Naive B cell (primary cell): ENCODE data around the gene MAP3K8. TPM values are rescaled to one million over a fixed set of nuclear protein-coding genes. Genes with fewer than 3 reads are reported as not detected.
A peak's percentile ranks its signal among the peaks of the same experiment; 100 is the strongest.

ENCODE experiments used
- ATAC-seq, 2 donors: fragments of 150-1000 bp; cut with Tn5 transposase; 2 replicates each; pipeline ENCODE4 v1.10.0; 2021; ENCODE audit warnings: low read depth in 2 of 2, mild to moderate bottlenecking in 2 of 2, moderate library complexity in 2 of 2
- DNase-seq: peaks from one replicate; pipeline ENCODE4 v3.0.0; 2022
- H3K27ac Mint-ChIP-seq, 6 donors: one replicate each; pipeline ENCODE4 v1.8.0; 2020 to 2022; ENCODE audit warnings: mild to moderate bottlenecking in 6 of 6, mixed read lengths in 6 of 6, moderate library complexity in 5 of 6, inconsistent platforms in 2 of 6
- H3K27me3 Mint-ChIP-seq, 3 donors: one replicate each; pipeline ENCODE4 v1.8.0; 2021 to 2022; ENCODE audit warnings: mixed read lengths in 3 of 3, mild to moderate bottlenecking in 1 of 3
- H3K36me3 Mint-ChIP-seq, 2 donors: one replicate each; pipeline ENCODE4 v1.8.0; 2020 to 2022; ENCODE audit warnings: mixed read lengths in 2 of 2, inconsistent platforms in 1 of 2, mild to moderate bottlenecking in 1 of 2
- H3K4me1 Mint-ChIP-seq, 3 donors: one replicate each; pipeline ENCODE4 v1.8.0; 2020 to 2022; ENCODE audit warnings: mixed read lengths in 3 of 3, inconsistent platforms in 1 of 3, mild to moderate bottlenecking in 1 of 3, moderate library complexity in 1 of 3
- H3K4me3 Mint-ChIP-seq, 8 donors: one replicate each; pipeline ENCODE4 v1.8.0; 2020 to 2022; ENCODE audit warnings: mild to moderate bottlenecking in 8 of 8, mixed read lengths in 8 of 8, moderate library complexity in 8 of 8, inconsistent platforms in 2 of 8
- H3K9me3 Mint-ChIP-seq, 7 donors: one replicate each; pipeline ENCODE4 v1.8.0; 2020 to 2022; ENCODE audit warnings: mixed read lengths in 7 of 7, mild to moderate bottlenecking in 5 of 7, inconsistent platforms in 2 of 7, moderate library complexity in 1 of 7
- polyA plus RNA-seq, 6 donors: library from polyadenylated mRNA; unstranded; fragments of 300-500 nt; fragmentation: Illumina TruSeq; gene quantifications; one replicate each; pipeline ENCODE4 v1.2.3, GENCODE V29; 2021; ENCODE audit warnings: low read depth in 6 of 6

Gene MAP3K8
- polyA plus RNA-seq, 6 donors from 2014 or later = 75.2 to 122 (median 90.8) TPM

- Mint-ChIP-seq H3K9me3 (peaks cover 0 to 4% (median 0%) of the 10 kb centered on the region in 7 donors), H3K27me3 (no peaks in the 10 kb centered on the region), H3K36me3 (peaks cover 0 to 7% of the 10 kb centered on the region in 2 donors), H3K4me3 (peak overlapping the region; percentile 21 to 92 (median 84)), H3K4me1 (peaks cover 69 to 88% (median 80%) of the 10 kb centered on the region in 3 donors), H3K27ac (peak overlapping the region; percentile 85 to 98 (median 95))
- ATAC-seq = peak; percentile 8 to 23
- no peak for DNase-seq
These were observed 56.5 kb downstream of the MAP3K8 start for GRCh38 chr10:30490289-30491000.

GRCh38 chr10:30491204-30491915, 57.4 kb downstream of the MAP3K8 start:
- DNase-seq = no peak
- Mint-ChIP-seq H3K36me3 (peaks cover 0 to 7% of the 10 kb centered on the region in 2 donors), H3K4me1 (peaks cover 77 to 95% (median 89%) of the 10 kb centered on the region in 3 donors), H3K4me3 (peak overlapping the region; percentile 37 to 92 (median 85)), H3K27me3 (no peaks in the 10 kb centered on the region), H3K27ac (peak overlapping the region; percentile 85 to 98 (median 95)), H3K9me3 (peaks cover 0 to 4% (median 0%) of the 10 kb centered on the region in 7 donors)
- no peak for ATAC-seq

GRCh38 chr10:30491916-30492515, 58.0 kb downstream of the MAP3K8 start:
- H3K27ac Mint-ChIP-seq = peak overlapping the region; percentile 85 to 98 (median 95)
- peaks cover 0 to 7% of the 10 kb centered on the region in 2 donors for H3K36me3 Mint-ChIP-seq
- H3K4me3 Mint-ChIP-seq = peak overlapping the region; percentile 15 to 92 (median 83)
- ATAC-seq = no peak
- peaks cover 0 to 4% (median 0%) of the 10 kb centered on the region in 7 donors for H3K9me3 Mint-ChIP-seq
- no peaks in the 10 kb centered on the region for H3K27me3 Mint-ChIP-seq
- H3K4me1 Mint-ChIP-seq = peaks cover 82 to 97% (median 95%) of the 10 kb centered on the region in 3 donors
- DNase-seq = no peak

GRCh38 chr10:30493609-30494530, 59.9 kb downstream of the MAP3K8 start:
- DNase-seq = no peak
- Mint-ChIP-seq H3K36me3 (peaks cover 0 to 7% of the 10 kb centered on the region in 2 donors), H3K4me1 (peaks cover 88 to 100% (median 97%) of the 10 kb centered on the region in 3 donors), H3K4me3 (peak overlapping the region; percentile 6 to 92 (median 80)), H3K9me3 (peaks cover 0 to 4% (median 0%) of the 10 kb centered on the region in 7 donors), H3K27ac (peak overlapping the region; percentile 78 to 98 (median 95)), H3K27me3 (no peaks in the 10 kb centered on the region)
- peak; percentile 30 to 38 for ATAC-seq

- H3K4me1 Mint-ChIP-seq = peaks cover 84 to 97% (median 97%) of the 10 kb centered on the region in 3 donors
- peak overlapping the region; percentile 6 to 92 (median 80) for H3K4me3 Mint-ChIP-seq
- H3K36me3 Mint-ChIP-seq = peaks cover 0 to 7% of the 10 kb centered on the region in 2 donors
- H3K27ac Mint-ChIP-seq = peak overlapping the region; percentile 78 to 98 (median 95)
- peaks cover 0 to 4% (median 0%) of the 10 kb centered on the region in 7 donors for H3K9me3 Mint-ChIP-seq
- ATAC-seq (peak; percentile 22), DNase-seq (no peak)
- H3K27me3 Mint-ChIP-seq = no peaks in the 10 kb centered on the region
These were observed 60.6 kb downstream of the MAP3K8 start for GRCh38 chr10:30494558-30494957.

GRCh38 chr10:30495687-30496086, 61.7 kb downstream of the MAP3K8 start:
- Mint-ChIP-seq H3K4me3 (peak overlapping the region in 5 of 8 donors; percentile 12 to 88 (median 54)), H3K27me3 (no peaks in the 10 kb centered on the region), H3K27ac (peak overlapping the region; percentile 8 to 88 (median 76)), H3K9me3 (peaks cover 0 to 4% (median 0%) of the 10 kb centered on the region in 7 donors), H3K36me3 (peaks cover 0 to 7% of the 10 kb centered on the region in 2 donors), H3K4me1 (peaks cover 86 to 97% (median 97%) of the 10 kb centered on the region in 3 donors)
- no peak for DNase-seq
- ATAC-seq = no peak

- H3K27ac Mint-ChIP-seq = peak overlapping the region in 5 of 6 donors; percentile 37 to 95 (median 77)
These were observed 65.8 kb downstream of the MAP3K8 start for GRCh38 chr10:30499816-30500215.

GRCh38 chr10:30500534-30500933, 66.5 kb downstream of the MAP3K8 start:
- H3K9me3 Mint-ChIP-seq = peaks cover 0 to under 1% (median 0%) of the 10 kb centered on the region in 7 donors
- ATAC-seq (no peak), DNase-seq (no peak)
- H3K4me1 Mint-ChIP-seq = peaks cover 75 to 97% (median 91%) of the 10 kb centered on the region in 3 donors
- no peaks in the 10 kb centered on the region for H3K27me3 Mint-ChIP-seq
- peak overlapping the region in 4 of 8 donors; percentile 16 to 40 (median 33) for H3K4me3 Mint-ChIP-seq
- peak overlapping the region; percentile 66 to 98 (median 75) for H3K27ac Mint-ChIP-seq
- H3K36me3 Mint-ChIP-seq = no peaks in the 10 kb centered on the region

More at GRCh38 chr10:30499816-30500215, 65.8 kb downstream of the MAP3K8 start:
- no peak overlapping the region for H3K4me3 Mint-ChIP-seq
- H3K36me3 Mint-ChIP-seq = no peaks in the 10 kb centered on the region
- DNase-seq (no peak), ATAC-seq (no peak)
- no peaks in the 10 kb centered on the region for H3K9me3 Mint-ChIP-seq
- no peaks in the 10 kb centered on the region for H3K27me3 Mint-ChIP-seq
- H3K4me1 Mint-ChIP-seq = peaks cover 77 to 97% (median 95%) of the 10 kb centered on the region in 3 donors

GRCh38 chr10:30500963-30501504, 67.0 kb downstream of the MAP3K8 start:
- Mint-ChIP-seq H3K36me3 (no peaks in the 10 kb centered on the region), H3K9me3 (peaks cover 0 to 2% (median 0%) of the 10 kb centered on the region in 7 donors), H3K4me3 (peak overlapping the region in 4 of 8 donors; percentile 24 to 89 (median 44)), H3K27me3 (no peaks in the 10 kb centered on the region), H3K4me1 (peaks cover 76 to 97% (median 91%) of the 10 kb centered on the region in 3 donors), H3K27ac (peak overlapping the region; percentile 66 to 98 (median 75))
- DNase-seq = no peak
- ATAC-seq = no peak

- peaks cover 0 to 2% (median 0%) of the 10 kb centered on the region in 7 donors for H3K9me3 Mint-ChIP-seq
- DNase-seq (peak; percentile 71), ATAC-seq (peak; percentile 80 to 81)
- H3K27ac Mint-ChIP-seq = peak overlapping the region; percentile 69 to 96 (median 94)
- H3K4me3 Mint-ChIP-seq = peak overlapping the region; percentile 70 to 95 (median 87)
- peaks cover 68 to 97% (median 85%) of the 10 kb centered on the region in 3 donors for H3K4me1 Mint-ChIP-seq
- no peaks in the 10 kb centered on the region for H3K36me3 Mint-ChIP-seq
- H3K27me3 Mint-ChIP-seq = no peaks in the 10 kb centered on the region
These were observed 68.5 kb downstream of the MAP3K8 start for GRCh38 chr10:30502266-30503060.

- no peak for DNase-seq
- H3K36me3 Mint-ChIP-seq = no peaks in the 10 kb centered on the region
- H3K27me3 Mint-ChIP-seq = no peaks in the 10 kb centered on the region
- peaks cover 0 to 2% (median 0%) of the 10 kb centered on the region in 7 donors for H3K9me3 Mint-ChIP-seq
- H3K4me3 Mint-ChIP-seq = peak overlapping the region; percentile 9 to 95 (median 76)
- no peak for ATAC-seq
- H3K4me1 Mint-ChIP-seq = peaks cover 54 to 87% (median 72%) of the 10 kb centered on the region in 3 donors
- H3K27ac Mint-ChIP-seq = peak overlapping the region; percentile 69 to 98 (median 96)
These were observed 69.8 kb downstream of the MAP3K8 start for GRCh38 chr10:30503700-30504266.
